Fibroblast of pulmonary artery (primary cell): ENCODE results near the gene NKX6-1.

ENCODE experiments used
- DNase-seq: peaks from one replicate; pipeline ENCODE4 v3.0.0-alpha.2; 2010; ENCODE audit warnings: low read depth
- H3K4me3 ChIP-seq: replicated peaks from 2 replicates; pipeline ENCODE4 v1.5.1; 2011; ENCODE audit warnings: low read depth, mild to moderate bottlenecking, control low read depth, low read length, moderate library complexity
- TF ChIP-seq, protein P1 (sequence below): IDR thresholded peaks from 2 replicates; pipeline ENCODE4 v1.5.1; 2011; ENCODE audit warnings: mild to moderate bottlenecking, control low read depth, low read length, inconsistent platforms; ENCODE audit errors: missing control alignments

The NKX6-1 gene

DNA sequence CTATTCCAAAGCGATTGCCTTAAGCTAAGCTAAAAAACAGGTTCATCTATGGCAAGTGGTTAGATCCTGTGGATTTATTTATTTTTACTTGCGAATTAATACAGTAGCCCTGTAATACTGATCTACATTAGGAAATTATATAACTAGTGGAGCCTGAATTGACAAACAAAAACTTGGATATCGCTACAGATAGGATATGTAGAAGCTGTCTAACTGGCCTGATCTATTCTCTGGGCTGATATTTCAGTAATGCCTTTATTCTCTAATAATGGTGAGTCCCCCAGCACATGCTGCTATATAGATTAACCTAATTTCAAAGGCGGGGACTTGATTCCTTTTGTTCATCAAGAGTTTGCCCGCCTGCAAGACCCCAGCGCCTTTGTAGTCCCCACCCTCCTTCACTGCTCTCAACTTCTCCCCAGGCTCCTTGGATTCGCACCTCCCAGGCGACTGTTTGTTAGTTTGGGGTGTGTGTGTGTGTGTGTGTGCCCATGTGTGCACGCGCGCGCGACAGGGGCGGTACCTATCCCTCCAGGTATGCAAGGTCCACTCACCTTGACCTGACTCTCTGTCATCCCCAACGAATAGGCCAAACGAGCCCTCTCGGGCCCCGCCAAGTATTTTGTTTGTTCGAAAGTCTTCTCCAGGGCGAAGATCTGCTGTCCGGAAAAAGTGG, 3.8 kb downstream of the NKX6-1 start:
- no peak for DNase-seq
- H3K4me3 ChIP-seq = no peak overlapping the region
- TF ChIP-seq, protein P1, sequence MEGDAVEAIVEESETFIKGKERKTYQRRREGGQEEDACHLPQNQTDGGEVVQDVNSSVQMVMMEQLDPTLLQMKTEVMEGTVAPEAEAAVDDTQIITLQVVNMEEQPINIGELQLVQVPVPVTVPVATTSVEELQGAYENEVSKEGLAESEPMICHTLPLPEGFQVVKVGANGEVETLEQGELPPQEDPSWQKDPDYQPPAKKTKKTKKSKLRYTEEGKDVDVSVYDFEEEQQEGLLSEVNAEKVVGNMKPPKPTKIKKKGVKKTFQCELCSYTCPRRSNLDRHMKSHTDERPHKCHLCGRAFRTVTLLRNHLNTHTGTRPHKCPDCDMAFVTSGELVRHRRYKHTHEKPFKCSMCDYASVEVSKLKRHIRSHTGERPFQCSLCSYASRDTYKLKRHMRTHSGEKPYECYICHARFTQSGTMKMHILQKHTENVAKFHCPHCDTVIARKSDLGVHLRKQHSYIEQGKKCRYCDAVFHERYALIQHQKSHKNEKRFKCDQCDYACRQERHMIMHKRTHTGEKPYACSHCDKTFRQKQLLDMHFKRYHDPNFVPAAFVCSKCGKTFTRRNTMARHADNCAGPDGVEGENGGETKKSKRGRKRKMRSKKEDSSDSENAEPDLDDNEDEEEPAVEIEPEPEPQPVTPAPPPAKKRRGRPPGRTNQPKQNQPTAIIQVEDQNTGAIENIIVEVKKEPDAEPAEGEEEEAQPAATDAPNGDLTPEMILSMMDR = no peak

DNA sequence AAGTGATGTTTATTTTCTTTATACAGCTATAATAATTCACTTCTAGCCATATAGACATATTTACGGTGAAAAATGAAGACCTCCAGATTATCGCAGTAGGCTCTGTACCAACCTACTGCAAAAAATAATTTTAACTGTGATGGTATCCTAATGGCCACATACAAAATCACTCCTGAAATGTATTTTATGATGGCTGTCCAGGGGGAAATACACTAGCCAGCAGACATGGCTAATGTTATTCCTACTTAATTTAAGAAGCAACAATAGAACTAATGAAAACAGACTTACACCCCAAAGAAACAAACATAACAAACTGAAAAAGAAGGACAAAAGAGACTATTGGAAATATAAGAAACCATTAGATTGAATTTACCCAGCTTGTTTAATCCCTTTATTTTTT, 4.6 kb downstream of the NKX6-1 start:
- TF ChIP-seq, protein P1 = no peak
- DNase-seq = no peak
- no peak overlapping the region for H3K4me3 ChIP-seq

DNA sequence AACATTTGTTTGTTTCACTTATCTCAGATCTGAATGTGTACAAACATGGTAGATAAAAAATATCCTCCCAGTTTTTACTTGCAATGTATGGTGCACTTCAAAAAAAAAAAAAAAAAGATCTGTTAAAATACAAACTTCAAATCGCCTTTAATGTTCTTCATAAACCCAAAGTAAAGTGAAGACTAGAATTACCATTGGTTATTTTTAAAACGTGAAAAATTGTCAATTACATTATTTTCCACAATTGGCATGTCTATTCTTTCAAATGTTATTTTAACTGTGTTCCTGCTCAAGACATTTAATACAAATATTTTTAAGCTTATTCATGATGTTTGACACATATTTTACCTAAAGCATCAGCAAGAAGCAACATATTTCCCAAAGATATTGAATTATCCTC, 5.0 kb downstream of the NKX6-1 start:
- DNase-seq = no peak
- TF ChIP-seq, protein P1 = no peak
- no peak overlapping the region for H3K4me3 ChIP-seq

DNA sequence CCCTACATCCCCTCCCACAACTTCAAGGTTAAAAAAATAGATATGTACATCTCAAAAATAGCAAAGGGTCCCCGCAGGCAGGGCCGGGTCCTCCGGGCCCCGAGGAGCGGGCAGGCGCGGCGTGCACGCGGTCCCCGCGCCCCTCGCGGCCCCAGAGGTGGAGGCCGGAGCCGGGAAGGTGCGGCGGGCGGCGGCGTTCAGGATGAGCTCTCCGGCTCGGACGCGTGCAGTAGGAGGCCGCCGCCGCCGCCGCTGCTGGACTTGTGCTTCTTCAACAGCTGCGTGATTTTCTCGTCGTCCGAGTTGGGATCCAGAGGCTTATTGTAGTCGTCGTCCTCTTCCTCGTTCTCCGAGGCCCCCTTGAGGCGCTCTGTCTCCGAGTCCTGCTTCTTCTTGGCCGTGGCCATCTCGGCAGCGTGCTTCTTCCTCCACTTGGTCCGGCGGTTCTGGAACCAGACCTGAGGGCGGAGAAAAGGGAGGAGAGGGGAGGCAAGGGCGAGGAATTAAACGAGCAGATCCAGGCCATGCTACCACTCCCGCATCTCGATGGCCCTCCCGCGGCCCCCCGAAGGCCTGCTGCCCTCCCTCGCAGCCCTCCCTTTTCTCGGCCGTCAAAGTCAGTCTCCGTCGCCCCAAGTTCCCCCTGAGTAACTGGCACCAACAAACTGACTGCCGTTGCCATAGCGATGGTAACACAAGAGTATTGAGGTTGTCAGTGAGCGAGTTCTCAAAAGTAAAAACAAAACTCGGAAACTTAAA, 5.8 kb downstream of the NKX6-1 start:
- TF ChIP-seq, protein P1 = no peak
- peak; percentile 26 for DNase-seq
- H3K4me3 ChIP-seq = no peak overlapping the region

DNA sequence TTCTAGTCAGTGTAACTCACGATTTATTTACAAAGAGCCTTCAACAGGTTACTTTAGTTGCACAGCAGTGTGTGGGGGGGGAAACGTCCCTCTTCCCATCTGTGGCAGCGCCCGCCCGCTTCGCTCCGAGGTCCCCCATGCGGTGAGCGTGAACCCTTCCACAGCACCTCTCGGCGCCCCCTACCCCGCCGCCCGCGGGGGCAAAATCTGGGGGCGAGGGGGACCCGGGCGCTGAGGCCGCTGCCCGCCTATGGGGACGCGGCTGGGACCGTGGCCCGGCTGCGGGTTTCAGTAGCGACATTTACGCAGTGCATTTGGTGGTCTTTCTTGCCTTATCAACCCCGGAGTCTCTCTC, 6.4 kb downstream of the NKX6-1 start:
- no peak for DNase-seq
- TF ChIP-seq, protein P1 = no peak
- H3K4me3 ChIP-seq = no peak overlapping the region

DNA sequence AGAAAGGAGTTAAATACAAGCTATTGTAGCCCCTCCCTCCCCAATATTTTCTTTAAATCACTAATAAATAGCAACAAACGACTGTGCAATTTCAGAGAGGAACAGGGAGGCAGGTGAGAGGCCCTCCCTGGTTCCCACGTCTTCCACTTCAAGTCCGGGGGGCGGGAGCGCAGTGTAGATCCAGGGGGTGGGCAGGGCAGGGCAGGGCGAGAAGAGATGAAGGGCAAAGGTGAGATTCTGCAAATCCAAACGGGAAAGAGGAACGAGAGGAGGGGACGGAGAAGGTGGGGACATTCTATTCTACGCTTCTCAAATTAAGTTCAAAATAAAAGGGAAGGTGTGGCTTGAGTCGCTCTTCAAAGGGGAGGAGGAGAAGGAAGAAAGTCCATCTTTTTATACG, 6.8 kb downstream of the NKX6-1 start:
- no peak overlapping the region for H3K4me3 ChIP-seq
- no peak for DNase-seq
- TF ChIP-seq, protein P1 = no peak
